K562 (cell line): ENCODE measurements around the gene SPINK8.

Experiments
- BMI1 ChIP-seq: fragments of 150-350 bp; IDR thresholded peaks from 2 replicates; pipeline ENCODE4 v1.6.1; 2014; ENCODE audit warnings: low read length
- JUNB ChIP-seq: fragments of 450-650 bp; formaldehyde crosslinking; conservative IDR thresholded peaks from 2 replicates; pipeline ENCODE4 v1.4.0; 2020; ENCODE audit warnings: mild to moderate bottlenecking
- SNIP1 ChIP-seq: fragments of 450-650 bp; IDR thresholded peaks from 2 replicates; pipeline ENCODE4 v1.7.1; 2017; ENCODE audit warnings: low read depth, mild to moderate bottlenecking
- U2AF1 ChIP-seq: fragments of 200-400 bp; formaldehyde crosslinking; optimal IDR thresholded peaks from 2 replicates; pipeline ENCODE3; 2017; ENCODE audit warnings: mild to moderate bottlenecking, low read depth, low read length, moderate library complexity
- YY1 ChIP-seq, 3 experiments: IDR thresholded peaks; 2 replicates each; pipeline ENCODE4 v1.6.1; 2011; ENCODE audit warnings: low read length in 2 of 3, mild to moderate bottlenecking in 2 of 3, moderate library complexity in 2 of 3, borderline replicate concordance in 1 of 3, control low read depth in 1 of 3, low read depth in 1 of 3; ENCODE audit not compliant: insufficient read depth in 3 of 3, insufficient replicate concordance in 2 of 3, control insufficient read depth in 1 of 3, insufficient read length in 1 of 3; ENCODE audit errors: extremely low read depth in 1 of 3
- ZNF76 ChIP-seq: fragments of 250-450 bp; sonication (Bioruptor Pico); IDR thresholded peaks from 2 replicates; pipeline ENCODE4 v1.4.0; 2020; ENCODE audit warnings: mild to moderate bottlenecking, moderate library complexity, borderline replicate concordance

DNA sequence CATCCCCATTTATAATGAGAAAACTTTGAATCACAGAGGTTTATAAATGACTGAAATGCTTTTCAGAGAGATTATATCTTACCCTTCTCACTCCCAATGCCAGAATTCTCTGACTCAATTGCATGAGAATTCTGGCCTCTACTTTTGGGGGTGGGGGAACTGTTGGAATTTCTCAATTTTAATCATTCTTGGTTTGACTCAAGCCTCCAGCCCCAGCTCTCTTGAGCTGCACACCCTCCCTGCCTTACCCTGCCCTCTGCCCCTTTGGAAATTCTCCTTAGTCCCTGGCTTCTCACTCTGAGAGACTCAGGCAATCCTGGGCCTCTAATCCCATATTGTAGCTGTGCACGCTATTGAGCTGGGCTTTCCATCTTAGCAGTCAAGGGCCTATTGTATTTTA, 48.3 kb downstream of the SPINK8 start:
- TF ChIP-seq ZNF76 (CRISPR knock-in tag) (no peak), YY1 (IDR thresholded peaks at IDR 0.05; ENCODE audit: borderline replicate concordance in 1 of 3, control insufficient read depth in 1 of 3, extremely low read depth in 1 of 3, insufficient read depth in 3 of 3, insufficient read length in 1 of 3, insufficient replicate concordance in 2 of 3, low read depth in 1 of 3, low read length in 2 of 3) (no peak), U2AF1 (no peak), JUNB (CRISPR knock-in tag) (no peak), BMI1 (no peak), SNIP1 (no peak)
